Measurements from ENCODE around the gene DYNLT4.
"Not testable (repeated sequence)": the region's sequence is repeated elsewhere in the genome, so short reads cannot be mapped to it uniquely, and the experiment has no call there.

The DYNLT4 gene, protein sequence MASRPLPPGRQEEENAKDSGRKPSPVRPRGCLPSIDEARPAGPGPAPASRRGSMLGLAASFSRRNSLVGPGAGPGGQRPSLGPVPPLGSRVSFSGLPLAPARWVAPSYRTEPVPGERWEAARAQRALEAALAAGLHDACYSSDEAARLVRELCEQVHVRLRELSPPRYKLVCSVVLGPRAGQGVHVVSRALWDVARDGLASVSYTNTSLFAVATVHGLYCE
- total RNA-seq: 0.18 to 15.8 (median 1.1) reads per million in 3 experiments

DNA sequence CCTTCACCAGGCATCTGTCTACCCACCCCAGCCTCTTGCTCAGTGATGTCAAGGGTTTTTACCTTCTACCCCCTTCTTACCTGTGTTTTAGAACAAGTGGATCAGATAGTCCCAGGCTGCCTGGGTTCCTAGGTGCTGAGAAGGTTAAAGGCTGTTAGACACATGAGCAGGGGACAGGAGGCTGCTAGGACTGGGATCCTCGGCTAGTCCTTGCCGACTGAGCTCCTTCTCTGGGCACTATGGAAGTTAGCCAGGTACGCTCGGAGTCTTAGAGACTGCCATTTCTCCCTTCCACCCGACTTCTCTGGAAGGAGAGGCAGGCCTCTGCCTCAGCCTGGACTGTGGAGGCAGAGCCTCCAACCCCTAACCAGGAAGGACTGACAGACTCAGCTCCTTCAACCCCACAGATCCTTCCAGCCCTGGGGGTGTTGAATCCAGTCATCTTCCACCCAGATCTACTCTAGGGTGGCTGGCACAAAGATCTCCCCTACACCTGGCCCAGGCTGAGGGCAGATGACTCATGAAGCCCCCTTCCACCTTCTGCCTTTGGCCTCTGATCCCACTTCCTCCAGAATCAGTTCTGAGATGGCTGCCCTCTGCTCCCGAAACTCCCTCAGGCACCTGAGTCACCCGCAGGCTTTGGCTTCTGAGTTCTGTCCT, at the start of gene DYNLT4:
TSS of gene DYNLT4 (minus strand) at position 648 of the 660 bp plus-strand sequence. CDS start 683 bp downstream, outside the sequence.
- DNase-seq: no peak

DNA sequence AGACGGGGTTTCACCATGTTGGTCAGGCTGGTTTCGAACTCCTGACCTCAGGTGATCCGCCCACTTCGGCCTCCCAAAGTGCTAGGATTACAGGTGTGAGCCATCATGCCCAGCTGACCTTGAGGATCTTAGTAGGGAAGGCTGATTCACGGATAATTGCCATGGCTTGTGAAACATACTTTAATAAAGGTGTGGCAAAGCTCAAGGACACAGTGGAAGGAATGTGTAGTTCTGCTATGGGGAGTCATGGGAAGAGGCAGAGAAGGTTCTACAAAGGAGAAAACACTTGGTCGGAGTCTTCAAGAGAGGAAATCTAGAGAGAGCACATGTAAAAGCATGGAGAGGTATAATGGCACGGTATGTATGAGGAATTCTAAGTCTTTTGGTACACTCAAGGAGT, 48.6 kb upstream of the DYNLT4 start:
- no peak for DNase-seq

DNA sequence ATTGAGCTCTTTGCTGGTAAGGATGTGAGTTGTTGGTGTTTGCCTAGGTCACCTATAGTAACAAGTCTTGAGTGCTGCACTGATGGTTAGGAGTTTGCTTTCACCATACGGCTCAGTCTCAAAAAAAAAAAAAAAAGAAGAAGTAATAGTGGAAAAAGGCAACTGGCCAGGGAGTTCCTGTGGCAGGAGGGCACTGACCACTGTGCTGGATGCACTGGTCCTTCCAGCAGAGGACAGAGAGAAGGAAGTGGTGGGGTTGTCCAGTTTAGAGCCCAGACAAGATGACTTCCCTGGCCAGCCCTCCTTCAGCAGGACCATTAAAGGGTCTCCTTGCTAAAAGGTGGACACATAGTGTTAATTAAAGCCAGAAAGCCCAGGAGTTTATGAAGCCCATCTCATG, 47.8 kb upstream of the DYNLT4 start:
- DNase-seq: no peak

DNA sequence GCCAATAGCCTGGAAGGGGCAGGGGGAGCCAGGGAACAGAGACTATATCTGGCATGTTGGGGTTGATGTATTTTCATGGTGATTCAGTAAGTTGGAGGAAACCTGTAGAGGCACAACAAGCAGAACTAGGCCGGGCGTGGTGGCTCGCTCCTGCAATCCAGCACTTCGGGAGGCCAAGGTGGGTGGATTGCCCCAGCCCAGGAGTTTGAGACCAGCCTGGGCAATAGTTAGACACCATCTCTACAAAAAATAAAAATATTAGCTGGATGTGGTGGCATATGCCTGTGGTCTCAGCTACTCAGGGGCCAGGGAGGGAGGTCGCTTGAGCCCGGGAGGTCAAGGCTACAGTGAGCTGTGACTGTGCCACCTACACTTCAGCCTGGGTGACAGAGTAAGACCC, 46.0 kb upstream of the DYNLT4 start:
- DNase-seq: no peak

DNA sequence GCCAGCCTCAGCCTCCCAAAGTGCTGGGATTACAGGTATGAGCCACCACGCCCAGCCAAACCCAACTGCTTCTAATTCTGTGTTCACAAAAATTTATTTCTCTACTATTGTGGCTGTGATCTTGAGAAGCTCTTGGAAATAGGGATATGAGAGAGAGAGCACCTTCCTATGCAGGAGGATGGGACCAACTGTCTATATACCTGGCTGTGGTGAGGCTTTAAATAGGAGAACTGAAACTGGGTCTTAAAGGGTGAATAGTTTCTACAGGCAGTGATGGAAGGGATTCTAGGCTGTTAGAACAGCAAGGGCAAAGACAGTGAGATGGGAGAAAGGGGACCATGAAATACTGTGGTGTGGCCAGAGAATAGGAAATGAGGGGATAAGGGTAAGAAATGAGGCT, 44.2 kb upstream of the DYNLT4 start:
- DNase-seq: no peak

DNA sequence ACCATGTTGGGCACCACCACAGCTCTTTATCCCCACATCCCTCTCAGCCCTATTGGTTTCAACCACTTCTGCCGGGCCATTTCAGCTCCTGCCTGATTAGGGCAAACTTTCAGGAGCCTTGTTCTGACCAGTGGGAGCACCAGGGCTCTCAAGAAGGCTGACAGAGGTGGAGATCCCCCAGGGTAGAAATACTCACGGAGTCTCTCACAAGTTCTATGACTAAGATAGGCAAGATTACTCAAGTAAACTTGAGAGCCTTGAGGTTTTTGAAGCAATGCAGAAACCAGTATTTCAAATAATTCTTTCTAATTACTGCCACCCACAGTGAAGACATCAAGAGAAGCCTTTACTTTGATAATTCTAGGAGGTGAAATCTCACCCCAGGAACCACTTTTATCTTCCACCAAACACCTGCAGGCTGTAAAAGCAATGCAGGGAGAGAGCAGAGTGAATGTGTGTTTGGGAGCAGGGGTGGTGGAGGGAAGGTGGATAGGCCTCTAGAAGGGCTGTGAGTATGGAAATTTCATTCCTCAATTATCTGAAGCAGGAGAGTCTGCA, 42.5 kb upstream of the DYNLT4 start:
- no peak for DNase-seq

DNA sequence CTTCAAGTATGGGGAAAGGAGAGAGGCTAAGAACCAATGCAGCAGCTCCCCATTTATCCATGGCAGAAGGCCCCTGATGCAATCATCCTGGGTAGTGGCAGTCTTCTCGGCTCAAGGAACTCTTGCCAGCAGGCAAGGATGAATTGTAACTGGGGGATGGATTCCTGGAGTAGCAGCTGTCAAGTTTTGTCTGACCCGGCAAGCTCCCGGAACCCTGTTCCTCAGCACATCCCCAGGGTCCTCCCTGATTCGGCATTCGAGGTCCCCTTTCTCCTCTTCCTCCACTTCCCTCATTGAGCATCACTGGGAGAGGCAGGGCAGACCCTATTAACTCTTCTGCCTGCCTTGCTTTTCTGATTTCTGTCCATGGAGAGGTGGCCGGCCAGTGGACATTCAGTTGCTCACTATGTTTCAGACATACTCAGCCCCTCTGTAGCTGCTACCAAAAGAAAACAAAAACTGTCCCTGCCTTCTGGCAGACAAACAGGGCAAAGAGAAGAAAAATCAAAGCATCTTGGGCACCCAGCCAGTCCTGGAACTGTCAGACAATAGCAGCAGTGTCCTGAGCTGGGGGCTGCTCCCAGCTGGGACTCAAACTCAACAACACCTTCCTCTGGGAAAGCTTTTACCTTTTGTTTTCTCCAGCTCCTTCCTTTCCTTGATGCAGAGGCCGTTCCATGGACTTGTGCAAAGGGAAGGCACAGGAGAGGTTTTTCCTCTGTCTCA, 41.5 kb upstream of the DYNLT4 start:
- no peak for DNase-seq

DNA sequence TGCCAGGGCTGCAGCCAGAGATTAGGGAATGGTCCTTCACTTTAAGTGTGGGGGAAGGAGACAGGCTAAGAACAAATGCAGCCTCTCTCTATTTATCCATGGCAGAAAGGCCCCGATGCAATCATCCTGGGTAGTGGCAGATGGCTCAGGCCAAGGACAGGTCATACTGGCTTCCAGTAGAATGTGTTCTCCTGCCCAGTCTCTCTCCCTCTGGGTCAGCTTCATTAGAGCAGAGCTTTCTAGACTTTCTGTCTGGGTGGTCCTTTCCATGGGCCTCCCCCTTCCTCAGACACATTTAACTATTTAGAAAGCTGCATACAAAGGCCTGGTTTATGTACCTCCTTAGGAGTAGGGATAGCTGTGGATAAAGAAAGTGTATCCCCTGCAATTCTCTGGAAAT, 40.7 kb upstream of the DYNLT4 start:
- no peak for DNase-seq

DNA sequence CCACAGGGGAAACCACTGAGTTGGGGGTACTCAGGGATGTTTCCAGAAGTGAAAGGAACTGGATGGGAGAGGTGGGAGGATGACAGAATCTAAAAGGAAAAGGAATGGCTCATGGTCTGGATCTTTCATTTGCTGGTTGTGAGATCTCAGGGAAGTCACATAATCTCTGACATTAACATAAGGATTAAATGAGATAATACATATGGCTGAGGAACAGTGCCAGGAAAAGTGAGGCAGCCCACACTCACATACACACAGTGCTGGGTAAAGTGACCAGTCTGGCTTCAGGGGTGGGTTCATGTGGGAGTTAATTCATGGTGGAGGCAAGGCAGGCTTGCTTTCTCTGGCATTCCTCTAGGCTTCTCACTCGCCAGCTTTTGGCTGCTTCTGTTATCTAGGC, 39.8 kb upstream of the DYNLT4 start:
- DNase-seq: no peak

DNA sequence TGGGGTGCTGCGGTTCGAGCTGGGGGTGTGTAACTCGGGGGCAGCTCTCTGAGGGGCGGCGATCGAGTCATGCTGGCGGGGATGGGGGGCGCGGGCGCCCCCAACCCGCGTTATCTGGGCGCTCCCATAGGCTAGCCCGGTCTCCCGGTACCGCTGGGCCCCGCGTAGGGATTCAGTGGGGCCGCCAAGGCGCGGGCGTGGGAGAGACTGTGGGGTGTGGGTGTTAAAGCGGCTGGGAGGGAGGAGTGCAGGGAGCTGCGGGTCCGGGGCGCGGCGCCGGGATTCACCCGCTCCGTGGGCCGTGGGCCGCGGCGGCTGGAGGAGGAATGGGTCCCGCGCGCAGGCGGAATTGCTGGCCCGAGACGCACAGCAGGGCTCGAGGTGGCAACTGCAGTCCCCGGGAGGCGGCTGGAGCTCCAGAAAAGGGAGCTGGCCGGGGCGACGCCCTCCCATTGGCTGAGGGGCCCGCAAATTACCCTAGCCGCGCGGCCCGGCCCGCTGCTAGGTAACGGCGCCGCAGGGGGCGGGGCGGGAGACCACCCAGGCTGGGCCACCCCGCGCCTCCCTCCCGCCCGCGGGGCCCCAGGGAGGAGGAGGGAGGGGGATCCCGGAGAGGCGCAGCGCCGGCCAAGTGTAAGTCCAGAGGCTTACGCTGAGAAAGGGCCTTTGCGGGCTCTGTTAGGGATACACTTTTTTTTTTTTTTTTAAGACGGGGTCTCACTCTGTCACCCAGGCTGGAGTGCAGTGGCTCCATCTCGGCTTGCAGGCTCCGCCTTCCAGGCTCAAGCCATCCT, 35.9 kb upstream of the DYNLT4 start, which contains the start of gene PTCH2:
TSS of gene PTCH2 (minus strand) at position 392 of the 794 bp plus-strand sequence. CDS start at position 71, 321 bp downstream.
- DNase-seq: no peak

DNA sequence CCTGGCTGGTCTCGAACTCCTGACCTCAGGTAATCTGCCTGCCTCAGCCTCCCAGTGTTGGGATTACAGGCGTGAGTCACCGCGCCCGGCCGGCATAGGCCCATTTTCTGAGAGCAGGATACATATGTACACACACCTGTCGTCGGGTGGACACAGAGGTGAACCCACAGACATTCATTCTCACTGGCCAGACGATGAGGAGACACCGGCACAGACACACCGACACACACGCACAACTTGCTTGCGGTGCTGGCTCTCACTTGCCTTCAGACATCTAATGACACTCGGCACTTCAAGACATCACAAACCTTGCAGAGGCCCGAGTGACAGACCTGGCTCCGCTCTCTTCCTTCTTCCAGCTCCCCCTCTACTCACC, 35.3 kb upstream of the DYNLT4 start:
- DNase-seq: no peak

DNA sequence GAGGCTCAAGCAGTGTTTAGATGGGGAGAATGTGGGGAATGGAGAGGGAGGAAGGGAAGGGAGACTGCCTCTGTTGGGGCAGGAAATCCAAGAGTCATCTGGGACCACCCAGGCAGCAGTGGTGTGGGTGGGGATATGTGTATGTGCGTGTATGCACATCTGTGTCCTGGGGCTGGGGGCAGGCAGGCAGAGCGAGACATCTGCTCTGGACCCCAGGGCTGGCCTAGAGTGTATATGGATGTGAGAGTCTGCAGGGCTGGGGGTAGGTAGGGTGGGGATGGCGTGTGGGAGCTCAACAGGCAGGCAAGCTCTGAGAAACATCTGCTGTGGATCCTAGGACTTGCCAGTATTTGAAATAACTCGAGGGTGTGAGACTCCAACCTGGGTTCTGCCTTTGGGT, 32.4 kb upstream of the DYNLT4 start:
- no peak for DNase-seq

DNA sequence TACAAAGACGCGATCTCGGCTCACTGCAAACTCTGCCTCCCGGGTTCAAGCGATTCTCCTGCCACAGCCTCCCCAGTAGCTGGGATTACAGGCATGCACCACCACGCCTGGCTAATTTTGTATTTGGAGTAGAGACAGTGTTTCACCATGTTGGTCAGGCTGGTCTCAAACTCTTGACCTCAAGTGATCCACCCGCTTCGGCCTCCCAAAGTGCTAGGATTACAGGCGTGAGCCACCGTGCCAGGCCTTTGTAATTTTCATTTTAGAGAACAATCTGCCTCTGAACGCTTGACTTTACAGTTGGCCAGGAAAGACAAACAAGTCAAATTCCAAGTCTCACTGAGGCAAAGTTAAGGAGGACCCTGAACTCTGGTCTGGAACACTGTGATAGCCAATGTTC, 31.1 kb upstream of the DYNLT4 start:
- not testable (repeated sequence) for DNase-seq

DNA sequence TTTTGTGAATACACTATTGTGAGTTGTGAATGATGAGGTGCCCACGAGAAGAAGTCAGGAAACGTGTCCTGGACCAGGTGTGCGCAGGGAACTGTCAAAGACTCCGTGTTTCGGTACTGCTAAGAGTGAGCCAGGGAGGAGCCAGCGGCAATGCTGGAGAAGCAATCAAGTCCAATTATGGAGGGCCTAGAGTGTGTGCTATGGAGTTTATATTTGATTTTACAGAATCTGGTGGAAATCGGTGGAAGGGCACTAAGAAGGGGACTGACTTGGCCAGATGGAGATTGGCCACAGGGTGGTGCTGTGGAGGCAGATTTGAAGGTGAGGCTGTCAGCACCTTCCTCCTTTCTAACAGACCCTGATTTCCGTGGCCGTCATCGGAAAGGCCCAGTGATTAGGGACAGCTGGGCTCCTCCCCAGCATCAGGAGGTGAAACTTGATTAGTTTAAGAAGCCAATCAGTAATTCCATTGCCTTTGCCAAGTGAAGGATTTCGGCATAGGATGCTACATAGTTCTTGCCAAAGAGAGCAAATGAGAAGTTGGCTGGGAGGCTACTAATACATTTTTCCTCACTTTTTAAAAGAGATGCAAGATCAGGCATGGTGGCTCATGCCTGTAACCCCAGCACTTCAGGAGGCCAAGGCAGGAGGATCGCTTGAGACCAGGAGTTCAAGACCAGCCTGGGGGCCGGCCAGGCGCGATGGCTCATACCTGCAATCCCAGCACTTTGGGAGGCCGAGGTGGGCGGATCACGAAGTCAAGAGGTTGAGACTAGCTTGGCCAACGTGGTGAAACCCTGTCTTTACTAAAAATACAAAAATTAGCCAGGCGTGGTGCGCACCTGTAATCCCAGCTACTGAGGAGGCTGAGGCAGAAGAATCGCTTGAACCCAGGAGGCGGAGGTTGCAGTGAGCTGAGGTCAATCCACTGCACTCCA, 28.9 kb upstream of the DYNLT4 start:
- DNase-seq: peak; percentile 68

DNA sequence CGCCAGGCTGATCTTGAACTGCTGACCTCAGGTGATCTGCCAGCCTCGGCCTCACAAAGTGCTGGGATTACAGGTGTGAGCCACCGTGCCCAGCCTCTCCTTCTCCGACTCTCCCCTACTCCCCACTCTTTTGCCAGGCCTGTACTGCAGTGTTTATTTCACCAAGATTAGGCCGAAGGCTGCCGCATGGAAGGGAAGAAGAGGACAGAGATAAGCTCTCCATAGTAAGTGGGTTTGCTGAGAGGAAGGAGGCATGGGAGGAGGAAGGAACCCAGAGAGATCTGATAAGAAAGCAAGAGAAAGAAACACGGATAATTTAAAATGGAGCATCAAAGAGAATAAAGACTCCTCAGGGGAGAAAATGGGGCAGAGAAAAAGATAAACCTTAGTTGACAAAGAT, 27.2 kb upstream of the DYNLT4 start:
- DNase-seq: no peak

DNA sequence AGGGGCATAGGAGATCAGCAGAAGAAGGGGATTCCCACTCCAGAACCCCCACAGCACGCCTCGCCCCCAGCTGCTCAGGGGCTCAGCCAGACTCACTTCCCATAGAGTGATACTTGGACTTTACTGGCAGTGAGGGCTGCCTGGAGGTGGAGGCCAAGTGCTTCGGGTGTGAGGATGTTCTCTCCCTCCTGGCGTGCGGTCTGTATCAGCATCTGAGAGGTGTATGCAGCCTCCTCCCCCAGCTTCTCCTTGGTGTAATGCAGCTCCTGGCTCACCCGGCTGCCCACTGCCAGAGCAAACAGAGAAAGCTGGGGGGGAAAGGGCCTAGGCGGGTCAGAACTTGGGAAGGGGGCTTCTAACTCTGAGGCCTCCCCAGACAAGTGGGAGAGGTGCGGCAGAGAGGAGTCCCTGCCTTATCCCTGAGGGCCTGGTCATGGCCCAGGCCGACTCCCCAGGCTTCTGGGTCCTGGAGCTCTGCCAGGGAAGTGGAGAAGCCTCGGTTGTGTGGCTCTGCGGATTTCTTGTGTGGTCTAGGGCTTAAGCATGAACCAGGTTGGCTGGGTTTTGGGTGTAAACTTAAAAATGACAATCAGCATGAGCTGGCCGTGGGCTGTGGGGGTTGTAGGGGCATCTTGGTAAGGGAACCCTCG, 25.0 kb upstream of the DYNLT4 start:
- DNase-seq: no peak

DNA sequence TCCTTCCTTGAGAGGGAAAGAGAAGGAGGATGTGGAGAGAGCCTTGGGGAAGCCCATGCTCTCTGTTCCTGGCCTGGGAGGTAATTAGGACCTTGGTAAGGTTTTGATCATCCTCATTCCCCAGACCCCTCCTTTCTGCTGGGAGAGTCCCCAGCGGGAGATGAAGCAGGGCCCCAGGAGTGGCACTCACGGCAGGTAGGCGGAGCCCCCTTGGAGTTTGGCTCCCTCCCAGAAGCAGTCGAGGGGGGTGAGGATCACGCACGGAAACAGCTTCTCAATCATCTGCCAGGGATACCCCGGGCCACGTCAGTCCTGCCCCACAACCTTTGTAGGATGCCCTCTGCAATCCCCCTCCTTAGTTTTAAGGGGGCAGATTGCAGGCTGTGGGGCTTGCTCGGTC, 24.4 kb upstream of the DYNLT4 start:
- DNase-seq: no peak

DNA sequence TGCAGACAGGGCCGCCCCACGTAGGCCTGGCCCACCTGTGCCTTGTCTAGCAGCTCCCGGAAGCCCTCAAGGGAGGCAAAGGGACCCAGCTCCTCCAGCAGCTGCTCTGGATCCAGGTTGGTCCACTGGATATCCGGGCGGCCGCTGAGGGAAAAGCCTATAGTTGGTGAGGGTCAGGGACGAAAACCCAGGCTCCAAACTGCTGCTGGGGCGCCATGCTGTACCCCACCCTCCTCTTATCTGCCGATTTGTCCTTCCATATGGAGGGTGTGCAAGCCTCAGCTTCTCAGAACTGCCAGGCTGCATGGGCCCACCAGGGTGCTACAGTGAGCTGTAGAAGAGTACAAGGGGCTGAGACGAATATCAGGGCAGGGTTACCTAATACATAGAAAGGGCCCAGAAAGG, 23.8 kb upstream of the DYNLT4 start:
- DNase-seq: no peak

DNA sequence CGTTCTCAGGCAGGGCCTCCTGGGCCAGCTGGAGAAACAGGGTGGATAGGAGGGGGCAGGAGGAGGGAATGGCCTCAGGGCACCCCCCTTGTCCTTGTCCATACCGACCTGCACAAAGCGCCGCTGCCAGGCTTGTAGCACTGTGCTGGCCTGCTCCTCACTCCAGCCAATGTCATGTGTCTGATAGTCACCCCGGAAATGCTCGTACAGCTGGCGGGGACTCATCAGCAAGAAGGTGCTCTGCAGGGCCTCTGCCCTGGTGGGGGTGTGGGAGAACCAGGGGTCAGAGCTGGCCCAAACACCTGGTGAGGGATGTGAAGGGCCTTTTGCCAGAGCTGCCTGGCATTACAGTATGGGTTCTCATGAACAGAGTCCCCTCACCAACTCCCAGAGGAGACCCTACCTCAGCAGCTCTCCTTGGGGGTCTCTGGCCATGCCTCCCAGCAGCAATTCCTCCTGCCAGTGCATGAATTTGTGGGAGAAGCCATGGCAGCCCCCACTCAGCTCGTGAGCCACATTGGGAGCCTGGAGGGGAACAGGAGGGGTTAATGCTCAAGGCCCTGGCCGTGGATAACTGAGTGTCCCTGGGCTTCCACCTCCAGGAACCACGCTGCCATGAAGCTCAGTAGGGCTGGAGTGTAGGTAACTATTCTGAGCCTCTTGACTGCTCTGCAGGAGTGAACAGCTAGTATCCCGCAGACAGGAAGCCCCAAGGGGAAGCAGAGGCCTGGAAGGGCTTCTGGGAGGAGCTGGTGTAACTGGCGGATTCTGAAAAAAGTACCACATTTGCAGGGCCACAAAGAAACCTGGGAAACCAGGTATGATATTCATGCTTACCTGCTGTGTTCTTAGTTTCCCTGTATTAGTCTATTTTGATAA, 22.6 kb upstream of the DYNLT4 start:
- no peak for DNase-seq

DNA sequence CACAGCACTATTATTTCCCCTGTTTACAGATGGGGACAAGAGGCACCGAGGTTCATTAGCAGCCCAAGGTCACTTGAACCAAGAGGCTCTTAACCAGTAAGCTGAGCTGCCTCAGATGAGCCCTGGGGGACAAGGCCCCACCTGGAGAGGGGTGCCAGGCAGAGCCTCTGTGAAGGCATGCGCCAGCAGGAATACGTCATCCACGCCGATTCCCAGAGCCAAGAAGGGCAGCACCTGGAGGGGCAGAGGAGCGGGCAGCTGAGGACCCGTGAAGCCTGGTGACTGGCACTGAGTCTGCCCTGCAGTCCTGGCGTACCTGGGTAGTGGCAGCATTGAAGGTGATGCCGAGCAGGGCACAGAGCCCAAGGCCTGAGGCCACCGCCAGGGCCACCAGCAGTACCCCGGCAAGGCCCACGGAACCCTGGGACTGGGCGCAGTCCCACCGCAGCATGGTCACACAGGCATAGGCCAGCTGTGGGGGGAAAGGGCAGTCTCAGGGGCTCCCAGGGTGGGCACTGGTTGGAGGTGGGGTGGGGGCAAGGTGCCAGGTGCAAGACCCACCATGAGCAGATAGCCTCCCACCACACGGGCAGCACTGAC, 21.8 kb upstream of the DYNLT4 start:
- DNase-seq: no peak

Measured in central memory CD4-positive, alpha-beta T cell (primary cell).